GM21619 (cell line): ENCODE measurements around the gene STIMATE.

Experiments
- ATAC-seq: cut with Tn5 transposase; IDR thresholded peaks from one replicate; pipeline ENCODE4 v1.9.1; 2021; ENCODE audit not compliant: unreplicated experiment

Gene STIMATE

GRCh38 chr3:52897130-52898122 is at the start of gene STIMATE:
STIMATE (minus strand) TSS chr3:52897548; CDS start chr3:52897450, 98 bp downstream.
- peak; percentile 92 for ATAC-seq

GRCh38 chr3:52939600-52939999 is 42.3 kb upstream of the STIMATE start:
- no peak for ATAC-seq

GRCh38 chr3:52934630-52935530 is 37.5 kb upstream of the STIMATE start:
- ATAC-seq, result peak; percentile 75

GRCh38 chr3:52931889-52932288 is 34.5 kb upstream of the STIMATE start:
- no peak for ATAC-seq

GRCh38 chr3:52931328-52931727 is 34.0 kb upstream of the STIMATE start:
- no peak for ATAC-seq

DNA sequence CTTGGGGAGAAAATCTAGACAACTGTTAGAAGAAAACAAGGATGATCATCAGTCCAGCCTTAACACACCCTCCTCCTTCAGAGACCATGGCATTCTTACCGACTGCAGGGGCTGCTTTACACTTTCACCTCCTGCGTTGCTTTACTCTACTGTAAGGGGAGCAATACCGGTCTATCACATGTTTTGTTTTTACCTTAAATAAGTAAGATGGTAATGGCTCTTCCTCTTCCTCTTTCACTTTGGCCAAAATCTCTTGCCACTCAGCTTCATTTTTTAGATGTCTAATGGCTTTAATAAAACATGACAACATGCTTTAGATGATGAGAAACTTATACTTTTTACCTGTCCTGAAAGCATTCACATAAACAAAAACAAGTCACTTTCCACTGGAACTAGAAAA is 33.4 kb upstream of the STIMATE start:
- no peak for ATAC-seq

DNA sequence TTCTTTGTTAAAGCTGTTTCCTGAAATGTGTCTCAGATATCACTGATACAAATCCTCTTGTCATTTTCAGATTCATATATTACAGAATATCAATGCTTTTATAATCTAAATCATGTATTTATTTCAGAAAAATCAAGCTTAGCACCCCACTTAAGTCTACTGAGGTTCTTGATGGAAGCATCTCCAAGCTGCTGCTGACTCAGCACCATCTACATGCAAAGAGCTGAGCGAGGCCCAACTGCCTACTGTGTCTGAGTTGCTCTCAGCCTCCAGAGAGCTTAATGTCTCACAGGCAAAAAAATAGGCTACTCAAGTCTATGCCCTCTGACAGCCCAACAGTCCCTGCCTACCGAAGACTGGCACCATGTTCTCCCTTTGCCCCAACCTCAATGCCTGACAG is 29.2 kb upstream of the STIMATE start:
- ATAC-seq, result no peak

- ATAC-seq, result no peak
Measured at GRCh38 chr3:52925405-52926313, 28.3 kb upstream of the STIMATE start.

GRCh38 chr3:52923963-52924362 is 26.6 kb upstream of the STIMATE start:
- ATAC-seq, result no peak

GRCh38 chr3:52920841-52921240 is 23.5 kb upstream of the STIMATE start:
- ATAC-seq, result no peak

DNA sequence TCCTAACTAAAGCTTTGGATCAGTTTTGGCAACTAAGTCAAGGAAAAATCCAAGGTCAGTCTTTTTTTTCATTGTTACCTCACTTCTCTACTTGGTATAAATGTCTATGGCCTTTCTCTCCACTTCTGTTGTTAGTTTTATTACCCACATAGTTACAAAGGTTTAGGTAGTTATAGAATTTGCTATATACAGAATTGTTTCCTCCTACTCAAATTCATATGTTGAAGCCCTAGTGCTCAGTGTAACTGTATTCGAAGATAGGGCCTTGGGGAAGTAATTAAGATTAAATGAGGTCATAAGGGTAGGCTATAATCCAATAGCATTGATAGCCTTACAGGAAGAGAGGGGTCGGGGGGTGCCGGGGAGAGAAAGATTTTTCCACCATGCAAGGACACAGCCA is 19.7 kb upstream of the STIMATE start:
- no peak for ATAC-seq

DNA sequence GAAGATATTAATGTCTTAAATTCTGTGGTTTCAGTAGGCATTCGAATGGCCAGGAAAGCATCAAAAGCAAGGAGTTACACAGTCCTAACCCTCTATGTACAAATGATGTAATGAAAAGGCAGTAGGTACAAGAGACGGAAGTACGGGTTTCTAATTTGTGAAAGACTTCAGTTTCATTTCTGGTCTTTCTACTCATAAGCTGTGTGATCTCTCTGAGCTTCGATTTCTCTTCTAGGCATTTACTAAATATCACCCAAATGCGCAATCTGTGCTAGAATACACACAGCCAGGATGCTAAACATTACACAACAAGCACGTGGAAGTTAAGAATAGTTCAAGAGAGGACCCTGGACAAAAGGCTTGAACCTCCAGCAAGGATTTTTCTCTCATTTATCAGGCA is 17.9 kb upstream of the STIMATE start:
- ATAC-seq, result no peak

- no peak for ATAC-seq
Measured at GRCh38 chr3:52912885-52913731, 15.8 kb upstream of the STIMATE start.

GRCh38 chr3:52910823-52911222 is 13.5 kb upstream of the STIMATE start:
- no peak for ATAC-seq

DNA sequence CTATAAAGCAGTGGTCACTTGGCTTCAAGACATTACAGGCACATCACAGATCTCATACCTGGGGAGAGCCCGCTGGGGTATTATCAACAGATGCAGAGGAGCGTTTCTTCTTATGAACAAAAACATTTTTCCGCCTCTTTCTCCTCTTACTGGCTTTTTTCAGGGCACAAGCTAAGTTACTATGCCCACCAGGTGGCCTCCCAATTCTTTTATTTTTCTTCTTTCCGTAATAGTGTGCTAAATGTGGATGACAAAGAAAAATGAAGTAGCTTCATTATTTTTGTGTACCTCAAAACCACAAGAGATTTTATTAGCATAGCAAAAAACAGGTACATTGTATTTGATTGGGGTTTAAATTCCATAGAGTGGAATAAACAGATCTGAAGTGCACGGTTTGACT is 10.1 kb upstream of the STIMATE start:
- no peak for ATAC-seq

DNA sequence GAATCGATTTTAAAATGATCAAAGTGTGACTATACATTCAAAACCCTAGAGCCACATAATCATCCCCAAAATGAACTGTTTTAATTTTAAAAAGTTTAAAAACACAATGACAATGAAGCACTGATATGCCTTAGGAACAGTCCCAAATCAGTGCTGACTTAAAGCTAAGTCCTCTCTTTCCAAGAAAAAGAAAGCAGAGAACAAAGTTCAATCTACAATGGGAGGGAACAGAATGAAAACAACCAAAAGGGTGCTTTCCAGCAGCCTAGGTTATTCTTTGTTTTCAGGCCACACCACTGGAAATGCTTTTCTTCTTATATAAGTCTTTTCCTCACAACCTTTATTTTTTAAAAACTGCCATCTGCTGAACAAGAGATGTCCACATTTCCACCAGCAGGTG is 7.2 kb upstream of the STIMATE start:
- ATAC-seq, result no peak

- no peak for ATAC-seq
Measured at GRCh38 chr3:52904000-52904399, 6.7 kb upstream of the STIMATE start.

- no peak for ATAC-seq
Measured at GRCh38 chr3:52896613-52897012, 735 bp downstream of the STIMATE start.

- ATAC-seq, result no peak
Measured at GRCh38 chr3:52896151-52896550, 1.2 kb downstream of the STIMATE start.

DNA sequence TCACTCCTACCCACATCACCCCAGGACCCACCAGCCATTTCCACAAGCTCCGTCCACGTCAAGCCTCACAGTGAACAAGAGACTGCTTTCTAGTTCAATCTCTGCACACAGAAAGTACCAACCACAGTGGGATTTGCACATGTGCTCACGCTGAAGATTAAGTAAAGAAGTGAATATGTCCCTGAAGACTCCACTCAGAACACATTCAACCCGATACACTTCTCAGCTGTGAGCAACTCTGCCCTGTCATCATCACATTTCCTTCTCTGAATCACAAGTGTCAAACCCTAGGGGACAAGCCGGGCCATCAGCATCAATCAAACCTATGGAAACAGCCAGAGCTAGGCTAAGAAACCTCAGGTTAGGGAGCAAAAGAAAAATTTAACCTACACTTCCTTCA is 1.9 kb downstream of the STIMATE start:
- ATAC-seq, result no peak
